Measurements from ENCODE around the gene OR2J1.
"Not testable (repeated sequence)": the region's sequence is repeated elsewhere in the genome, so short reads cannot be mapped to it uniquely, and the experiment has no call there.

OR2J1 gene

GRCh38 chr6:29099190-29099589 is at the start of gene OR2J1:
Gene OR2J1, plus strand, starts transcription at chr6:29099490. Its CDS starts 1,453 bp downstream, at chr6:29100943.
- DNase-seq = no peak

DNA sequence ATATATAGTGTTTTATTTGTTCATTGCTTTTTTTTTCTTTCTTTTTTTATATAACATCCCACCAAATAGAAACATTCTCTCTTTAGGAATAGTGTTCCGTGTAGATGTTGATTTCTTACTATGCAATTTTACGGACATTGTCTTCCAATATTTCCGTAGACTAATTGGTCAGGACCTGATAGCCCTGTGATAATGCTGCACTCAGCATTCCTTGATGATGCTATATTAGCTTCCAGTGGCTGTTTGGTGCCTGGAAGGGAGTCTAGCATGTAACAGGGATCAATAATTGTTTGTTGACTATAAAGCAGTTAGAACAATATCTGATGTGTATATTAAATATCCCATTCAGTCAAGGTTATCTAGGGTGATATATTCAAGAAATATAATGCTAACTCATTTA is 47.6 kb upstream of the OR2J1 start:
- no peak for DNase-seq

DNA sequence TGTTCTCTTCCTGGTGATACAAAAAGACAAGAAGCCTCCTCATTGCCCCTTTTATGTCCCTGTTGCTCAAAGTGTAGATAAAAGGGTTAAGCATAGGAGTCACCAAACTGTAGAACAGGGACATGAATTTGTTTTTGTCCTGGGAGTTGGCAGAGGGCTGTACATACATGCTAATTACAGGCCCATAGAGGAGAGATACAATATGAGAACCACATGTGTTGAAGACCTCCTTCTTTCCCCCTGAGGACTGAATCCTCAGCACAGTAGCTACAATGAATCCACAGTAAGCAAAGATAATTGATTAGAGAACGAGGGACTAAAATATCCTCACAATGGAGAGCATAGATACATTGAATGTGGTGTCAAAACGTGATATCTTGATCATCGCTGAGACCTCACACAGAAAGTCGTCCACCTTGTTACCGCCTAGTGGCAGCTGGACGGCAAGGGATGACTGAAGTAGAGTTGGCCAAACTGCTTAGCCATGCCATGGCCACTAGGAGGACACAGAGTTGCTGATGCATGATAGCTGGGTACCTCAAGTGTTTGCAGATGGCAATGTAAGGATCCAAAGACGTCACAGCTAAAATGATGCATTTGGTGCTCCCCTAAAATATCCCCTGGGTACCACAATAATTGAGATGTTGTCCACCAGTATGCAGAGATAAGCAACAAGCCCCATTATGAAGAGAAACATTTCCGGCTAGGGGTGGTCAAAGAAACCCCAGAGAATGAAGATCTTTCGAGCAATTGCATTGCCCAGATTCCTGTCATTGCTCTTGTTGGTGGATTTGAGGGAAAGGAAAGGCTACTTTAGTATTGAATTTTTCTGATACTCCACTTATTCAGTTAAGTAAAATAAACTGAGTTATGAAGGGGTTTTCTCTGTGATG is 27.2 kb upstream of the OR2J1 start:
- no peak for DNase-seq

- no peak for DNase-seq
These were observed 20.1 kb upstream of the OR2J1 start for GRCh38 chr6:29079203-29079602.

GRCh38 chr6:29081312-29081711 is 18.0 kb upstream of the OR2J1 start:
- DNase-seq = no peak

DNA sequence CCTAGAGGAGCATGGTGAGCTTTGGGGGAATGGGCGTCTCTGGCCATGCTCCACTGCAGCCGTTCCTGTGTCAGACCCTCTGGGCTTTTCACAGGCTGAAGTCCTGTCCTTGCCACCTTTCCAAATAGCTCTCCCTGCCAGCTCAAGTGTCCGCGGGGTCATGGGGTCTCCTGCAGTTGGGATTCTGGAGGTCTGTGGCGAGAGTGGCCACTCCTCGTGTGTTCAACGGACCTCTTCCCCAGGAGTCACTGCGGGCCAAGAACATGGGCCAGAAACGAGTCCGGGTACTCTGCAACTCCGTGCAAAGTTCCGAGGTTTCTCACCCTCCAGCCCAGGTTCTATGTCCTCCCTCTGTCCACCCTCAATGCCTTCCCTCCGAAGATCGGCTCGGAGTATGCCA is 16.8 kb upstream of the OR2J1 start:
- no peak for DNase-seq

GRCh38 chr6:29087213-29087612 is 12.1 kb upstream of the OR2J1 start, which contains the start of gene OR2B3:
Gene OR2B3, minus strand, starts transcription at chr6:29087313. Its CDS starts 65 bp downstream, at chr6:29087248.
- no peak for DNase-seq

DNA sequence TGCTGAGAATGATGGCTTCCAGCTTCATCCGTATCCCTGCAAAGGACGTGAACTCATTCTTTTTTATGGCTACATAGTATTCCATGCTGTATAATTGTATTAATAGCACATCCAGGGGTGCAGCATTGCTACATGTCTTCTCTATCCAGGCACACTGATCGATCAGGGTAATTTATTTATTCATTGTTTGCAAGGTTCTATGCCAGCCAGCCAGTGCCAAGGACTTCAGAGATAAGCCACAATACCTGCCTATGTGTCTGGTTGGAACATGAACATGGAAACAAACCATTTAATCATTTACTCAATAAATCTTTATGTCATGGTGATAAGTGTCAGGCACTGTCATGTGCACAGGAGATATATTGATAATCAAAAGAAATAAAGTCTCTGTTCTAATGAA is 6.3 kb upstream of the OR2J1 start:
- DNase-seq = no peak

GRCh38 chr6:29097803-29098202 is 1.5 kb upstream of the OR2J1 start:
- DNase-seq = no peak

GRCh38 chr6:29107758-29108157 is 8.5 kb downstream of the OR2J1 start, which contains the start of gene OR2J3:
Gene OR2J3, plus strand, starts transcription at chr6:29108058. Its CDS starts 3,833 bp downstream, at chr6:29111891.
- no peak for DNase-seq

DNA sequence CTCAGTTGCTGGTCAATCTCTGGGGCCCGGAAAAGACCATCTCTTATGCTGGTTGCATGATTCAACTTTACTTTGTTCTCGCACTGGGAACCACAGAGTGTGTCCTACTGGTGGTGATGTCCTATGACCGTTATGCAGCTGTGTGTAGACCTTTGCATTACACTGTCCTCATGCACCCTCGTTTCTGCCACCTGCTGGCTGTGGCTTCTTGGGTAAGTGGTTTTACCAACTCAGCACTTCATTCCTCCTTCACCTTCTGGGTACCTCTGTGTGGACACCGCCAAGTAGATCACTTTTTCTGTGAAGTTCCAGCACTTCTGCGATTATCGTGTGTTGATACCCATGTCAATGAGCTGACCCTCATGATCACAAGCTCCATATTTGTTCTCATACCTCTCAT is 12.8 kb downstream of the OR2J1 start:
- no peak for DNase-seq

- DNase-seq = not testable (repeated sequence)
These were observed 15.7 kb downstream of the OR2J1 start for GRCh38 chr6:29114964-29115363.

GRCh38 chr6:29129326-29130012 is 30.2 kb downstream of the OR2J1 start:
- no peak for DNase-seq

DNA sequence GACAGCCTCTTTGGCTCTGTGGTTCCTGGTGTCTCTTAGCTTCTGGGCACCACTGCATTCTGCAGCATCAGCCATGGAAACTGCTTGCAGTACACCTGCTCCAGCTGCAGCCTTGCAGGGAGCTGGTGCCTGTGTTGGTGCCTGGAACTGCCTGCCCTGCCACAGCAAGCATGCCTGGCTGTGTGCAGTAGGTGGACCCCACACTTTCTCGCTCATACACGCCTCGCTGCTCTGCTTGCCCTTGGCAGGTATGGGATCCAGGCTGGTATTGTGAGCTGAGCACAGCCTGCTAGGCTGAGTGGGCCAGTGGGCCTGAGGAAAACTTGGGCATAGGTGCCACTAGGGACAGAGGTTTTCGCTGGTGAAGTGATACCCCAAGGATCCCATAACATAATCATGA is 31.4 kb downstream of the OR2J1 start:
- no peak for DNase-seq

- no peak for DNase-seq
These were observed 32.4 kb downstream of the OR2J1 start for GRCh38 chr6:29131691-29132090.

DNA sequence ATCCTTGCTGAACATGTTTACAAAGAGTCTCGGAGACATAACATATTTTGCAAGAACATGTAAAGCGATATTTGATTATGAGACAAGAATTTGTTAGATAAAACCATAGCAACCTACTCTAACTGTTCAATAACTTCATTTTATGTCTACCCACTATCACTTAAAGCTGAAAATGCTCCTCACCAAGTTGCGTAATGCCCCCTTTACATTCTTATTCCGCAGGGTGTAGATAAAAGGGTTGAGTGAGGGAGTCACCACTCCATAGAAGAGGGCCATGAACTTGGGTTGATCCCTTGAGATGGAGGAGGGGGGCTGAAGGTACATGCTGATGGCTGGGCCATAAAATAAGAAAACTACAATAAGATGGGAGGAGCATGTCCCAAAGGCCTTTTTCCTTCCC is 38.4 kb downstream of the OR2J1 start:
- no peak for DNase-seq

DNA sequence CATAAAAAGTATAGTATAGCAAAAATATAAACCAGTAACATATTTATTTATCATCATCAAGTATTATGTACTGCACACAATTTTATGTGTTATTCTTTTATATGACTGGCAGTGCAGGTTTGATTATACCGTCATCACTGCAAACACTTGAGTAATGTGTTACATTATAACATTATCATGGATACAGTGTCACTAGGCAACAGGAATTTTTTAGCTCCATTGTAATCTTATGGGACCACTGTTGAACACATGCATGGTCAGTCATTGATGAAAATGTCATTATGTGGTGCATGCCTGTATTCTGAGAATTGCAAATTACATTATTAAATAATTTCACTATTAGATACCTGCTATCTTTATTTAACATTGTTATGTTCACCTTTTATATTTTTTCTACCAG is 42.3 kb downstream of the OR2J1 start:
- no peak for DNase-seq

GRCh38 chr6:29142309-29142708 is 43.0 kb downstream of the OR2J1 start:
- no peak for DNase-seq

DNA sequence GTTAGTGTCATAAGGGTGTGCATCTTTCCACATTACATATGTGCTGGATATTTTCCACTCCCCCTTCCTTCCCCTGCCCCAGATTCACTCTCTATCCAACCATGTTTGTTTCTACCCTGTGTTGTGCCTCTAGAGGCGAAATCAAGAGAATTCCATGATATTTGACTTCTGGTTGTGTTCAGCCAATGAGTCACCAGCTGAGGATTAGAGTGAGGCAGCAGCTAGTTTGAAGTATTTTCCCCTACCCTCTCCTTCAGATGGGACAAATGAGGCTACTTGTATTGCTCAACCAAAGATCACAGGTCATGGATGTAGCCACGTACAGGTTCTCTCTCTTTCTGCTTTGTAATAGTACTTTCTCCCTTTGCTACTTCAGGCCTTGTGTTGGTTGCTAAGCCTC is 46.9 kb downstream of the OR2J1 start:
- DNase-seq = no peak

DNA sequence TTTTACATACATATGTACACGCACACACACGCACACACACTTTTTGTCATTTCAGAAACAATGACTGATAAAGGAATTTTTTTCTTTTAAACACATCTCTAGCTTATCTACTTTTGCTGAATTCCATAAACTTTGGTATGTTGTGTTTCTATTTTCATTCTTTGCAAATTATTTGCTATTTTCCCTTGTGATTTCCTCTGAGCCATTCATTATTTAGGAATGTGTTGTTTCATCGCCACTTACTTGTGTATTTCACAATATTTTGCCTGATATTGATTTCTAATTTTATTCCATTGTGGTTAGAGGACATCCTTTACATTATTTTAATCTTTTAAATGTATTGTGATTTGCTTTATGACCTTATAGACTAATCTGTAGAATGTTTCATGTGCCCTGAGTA is 47.8 kb downstream of the OR2J1 start:
- no peak for DNase-seq

- not testable (repeated sequence) for DNase-seq
These were observed 50.2 kb downstream of the OR2J1 start for GRCh38 chr6:29149444-29149843.
